Coronary artery (tissue), 2 donors: ENCODE data around the gene AP3B1.

Experiments
- DNase-seq: peaks from one replicate; pipeline ENCODE4 v3.0.0-alpha.2; 2017; ENCODE audit warnings: low spot score
- H3K27ac ChIP-seq, 2 donors: fragments of 200-600 bp; sonication (generic); one replicate each; pipeline ENCODE4 v1.5.1; 2016 to 2019
- H3K4me3 ChIP-seq: fragments of 200-600 bp; sonication (generic); 2 replicates; pipeline ENCODE4 v1.5.1; 2016; ENCODE audit warnings: mild to moderate bottlenecking, moderate library complexity
- TF ChIP-seq, protein P1 (sequence below): fragments of 200-600 bp; sonication (generic); IDR thresholded peaks from one replicate; pipeline ENCODE4 v1.5.1; 2019; ENCODE audit warnings: antibody characterized with exemption

AP3B1 gene

DNA sequence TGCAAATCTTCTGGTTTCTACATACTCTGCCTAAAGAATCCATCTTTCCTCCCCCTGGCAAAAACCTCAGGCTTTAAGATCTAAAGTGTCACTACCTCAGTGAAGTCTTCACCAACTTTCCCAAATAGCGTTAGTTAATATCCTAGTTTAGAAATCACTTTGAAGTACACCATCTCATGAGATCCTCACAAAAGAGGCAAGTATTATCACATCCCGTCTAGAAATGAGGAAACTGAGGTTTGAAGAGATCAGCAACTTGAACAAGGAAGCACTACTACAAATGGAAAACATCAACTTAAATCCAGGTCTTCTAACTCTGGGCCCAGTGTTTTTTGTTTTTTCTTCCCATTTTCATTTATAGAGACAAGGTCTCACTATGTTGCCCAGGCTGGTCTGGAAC, 4.6 kb downstream of the AP3B1 start:
- no peak for DNase-seq
- TF ChIP-seq, protein P1, sequence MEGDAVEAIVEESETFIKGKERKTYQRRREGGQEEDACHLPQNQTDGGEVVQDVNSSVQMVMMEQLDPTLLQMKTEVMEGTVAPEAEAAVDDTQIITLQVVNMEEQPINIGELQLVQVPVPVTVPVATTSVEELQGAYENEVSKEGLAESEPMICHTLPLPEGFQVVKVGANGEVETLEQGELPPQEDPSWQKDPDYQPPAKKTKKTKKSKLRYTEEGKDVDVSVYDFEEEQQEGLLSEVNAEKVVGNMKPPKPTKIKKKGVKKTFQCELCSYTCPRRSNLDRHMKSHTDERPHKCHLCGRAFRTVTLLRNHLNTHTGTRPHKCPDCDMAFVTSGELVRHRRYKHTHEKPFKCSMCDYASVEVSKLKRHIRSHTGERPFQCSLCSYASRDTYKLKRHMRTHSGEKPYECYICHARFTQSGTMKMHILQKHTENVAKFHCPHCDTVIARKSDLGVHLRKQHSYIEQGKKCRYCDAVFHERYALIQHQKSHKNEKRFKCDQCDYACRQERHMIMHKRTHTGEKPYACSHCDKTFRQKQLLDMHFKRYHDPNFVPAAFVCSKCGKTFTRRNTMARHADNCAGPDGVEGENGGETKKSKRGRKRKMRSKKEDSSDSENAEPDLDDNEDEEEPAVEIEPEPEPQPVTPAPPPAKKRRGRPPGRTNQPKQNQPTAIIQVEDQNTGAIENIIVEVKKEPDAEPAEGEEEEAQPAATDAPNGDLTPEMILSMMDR, result no peak
- Histone ChIP-seq H3K27ac (no peak overlapping the region), H3K4me3 (no peak overlapping the region)

DNA sequence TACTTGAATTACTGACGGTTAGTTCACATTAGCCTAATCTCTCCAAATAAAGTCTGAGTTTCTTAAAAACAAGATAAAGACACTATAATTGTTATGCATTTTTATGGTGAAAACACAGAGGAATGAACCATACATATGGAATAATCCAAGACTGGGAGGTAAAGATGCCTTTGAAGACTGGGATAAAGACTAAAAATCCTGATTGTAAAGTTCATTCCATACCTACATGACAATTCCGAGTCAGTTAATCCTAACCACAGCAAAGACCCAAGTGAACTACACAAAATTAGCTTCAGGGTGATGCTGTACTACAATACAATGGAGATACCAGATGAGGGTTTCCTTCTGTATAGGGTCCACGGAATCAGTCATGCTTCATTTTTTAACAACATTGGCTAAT, 6.3 kb downstream of the AP3B1 start:
- TF ChIP-seq, protein P1, result no peak
- no peak for DNase-seq
- Histone ChIP-seq H3K27ac (no peak overlapping the region), H3K4me3 (no peak overlapping the region)

DNA sequence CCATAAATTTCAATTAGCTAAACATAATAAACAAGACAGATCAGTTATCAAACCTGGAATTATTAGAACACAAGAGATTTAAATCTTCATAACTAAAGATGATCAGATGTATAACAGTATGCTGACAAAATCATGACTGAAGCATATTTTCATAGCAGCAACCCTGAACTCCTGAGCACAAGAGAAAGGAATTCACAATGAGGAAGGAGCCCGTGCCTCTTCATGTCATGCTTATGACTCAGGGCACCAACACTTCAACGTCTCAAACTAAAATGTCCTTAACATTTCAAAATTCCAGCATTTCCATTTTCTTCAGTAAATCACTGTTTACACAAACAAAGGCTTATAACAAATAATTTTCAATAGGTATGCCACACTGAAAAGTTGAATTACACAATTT, 6.7 kb downstream of the AP3B1 start:
- Histone ChIP-seq H3K4me3 (no peak overlapping the region), H3K27ac (no peak overlapping the region)
- TF ChIP-seq, protein P1, result no peak
- DNase-seq, result no peak

DNA sequence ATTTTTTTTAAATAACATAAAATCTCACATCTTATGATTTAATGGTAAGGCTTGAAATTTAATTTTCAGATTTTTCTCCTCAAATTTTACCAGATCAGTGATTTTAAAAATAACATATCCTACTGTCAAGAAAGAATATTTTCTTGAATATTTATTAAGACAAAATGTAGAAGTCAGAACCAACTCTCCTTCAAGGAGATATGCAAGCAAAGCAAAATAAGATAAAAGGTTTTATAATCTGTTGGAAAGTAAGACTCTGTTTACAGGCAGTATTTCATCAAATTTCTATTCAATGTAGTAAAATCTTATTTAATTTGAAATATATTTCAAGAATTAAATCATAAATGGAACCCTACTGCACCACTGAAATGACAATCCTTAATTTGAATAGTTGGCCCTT, 7.3 kb downstream of the AP3B1 start:
- no peak overlapping the region for H3K27ac ChIP-seq
- TF ChIP-seq, protein P1, result no peak
- no peak overlapping the region for H3K4me3 ChIP-seq
- no peak for DNase-seq

DNA sequence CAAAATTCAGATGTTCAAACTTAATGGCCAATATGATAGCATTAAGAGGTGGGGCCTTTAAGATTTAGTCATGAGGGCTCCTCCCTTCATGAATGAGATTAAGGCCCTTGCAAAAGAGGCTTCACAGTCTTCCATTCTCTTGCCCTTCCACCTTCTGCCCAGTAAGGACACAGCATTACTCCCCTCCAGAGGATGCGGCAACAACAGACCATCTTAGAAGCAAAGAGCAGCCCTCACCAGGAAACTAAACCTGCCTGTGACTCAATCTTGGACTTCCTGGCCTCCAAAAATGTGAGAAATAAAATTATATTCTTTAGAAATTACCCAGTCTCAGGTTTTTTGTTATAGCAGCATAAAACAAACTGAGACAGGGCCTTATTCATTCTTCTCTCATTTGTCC, 8.2 kb downstream of the AP3B1 start:
- TF ChIP-seq, protein P1, result no peak
- H3K4me3 ChIP-seq, result no peak overlapping the region
- no peak for DNase-seq
- no peak overlapping the region for H3K27ac ChIP-seq

DNA sequence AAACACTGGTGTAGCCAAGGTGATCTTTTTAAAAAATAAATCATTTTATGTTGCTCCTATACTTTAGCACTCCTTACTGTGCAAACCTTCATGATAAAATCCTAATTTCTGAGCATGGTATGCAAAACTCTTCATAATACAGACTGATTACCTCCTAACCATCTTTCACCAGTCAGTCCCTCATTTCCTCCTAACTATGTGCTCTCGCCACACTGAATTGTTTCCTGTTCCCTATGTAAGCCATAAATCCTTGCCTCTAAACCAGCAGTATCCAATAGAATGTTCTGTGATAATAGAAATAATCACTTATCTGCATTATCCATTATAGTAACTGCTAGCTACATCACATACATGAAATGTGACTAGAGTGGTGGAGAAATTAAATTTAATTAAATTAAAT, 10.7 kb downstream of the AP3B1 start:
- Histone ChIP-seq H3K27ac (no peak overlapping the region), H3K4me3 (no peak overlapping the region)
- TF ChIP-seq, protein P1, result no peak
- DNase-seq, result no peak

DNA sequence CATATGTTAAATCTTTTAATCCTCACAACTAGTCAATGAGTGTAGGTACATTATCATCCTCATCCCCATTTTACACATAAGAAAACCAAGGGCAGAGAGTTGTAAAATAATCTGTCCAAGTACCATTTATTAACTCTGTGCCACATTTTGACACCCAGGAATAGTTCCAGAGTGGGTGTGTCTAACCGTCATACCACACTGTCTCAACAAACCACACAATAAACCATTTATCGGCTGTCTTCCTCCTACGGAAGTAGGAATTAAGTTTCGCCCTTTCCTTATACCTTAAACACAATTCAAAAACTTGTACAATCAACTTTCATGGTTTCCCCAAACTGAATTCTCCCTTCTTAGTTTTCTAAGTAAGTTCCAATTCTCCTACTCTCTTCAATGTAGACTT, 11.4 kb downstream of the AP3B1 start:
- TF ChIP-seq, protein P1, result no peak
- DNase-seq, result no peak
- no peak overlapping the region for H3K4me3 ChIP-seq
- H3K27ac ChIP-seq, result no peak overlapping the region
